ENCODE results near the gene TNFSF9.

DNA sequence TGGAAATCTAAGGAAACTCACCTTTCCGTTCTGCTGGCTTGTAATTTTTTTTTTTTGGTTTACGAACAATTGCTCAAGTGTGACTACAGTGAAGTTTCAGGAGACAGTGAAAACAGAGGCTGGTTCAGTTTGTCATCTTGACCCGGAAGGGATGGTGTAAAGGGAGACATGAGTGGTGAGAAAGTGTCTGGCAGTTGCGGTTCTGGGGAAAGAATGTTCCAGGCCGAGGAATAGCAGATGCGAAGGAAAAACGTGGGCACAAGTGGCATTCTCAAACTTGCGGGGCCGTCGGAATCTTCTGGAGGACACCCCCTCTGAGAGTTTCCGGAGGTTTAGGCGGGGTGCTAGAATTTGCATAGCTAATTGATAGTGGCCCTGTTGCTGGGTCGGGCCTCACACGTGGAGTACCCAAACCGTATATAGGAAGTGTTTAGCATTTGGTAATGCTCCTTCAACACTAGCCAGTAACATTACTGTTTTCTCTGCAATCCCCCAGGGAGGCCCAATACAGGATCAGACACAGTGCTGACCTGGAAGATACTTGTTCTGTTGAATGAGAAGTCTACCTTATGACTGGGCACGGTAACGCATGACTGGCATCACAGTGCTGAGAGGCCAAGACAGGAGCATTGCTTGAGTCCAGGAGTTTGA lies 2.8 kb upstream of the TNFSF9 start:
- TF ChIP-seq POLR2A (IDR thresholded peaks at IDR 0.05), result no peak
- TF ChIP-seq, protein P1, sequence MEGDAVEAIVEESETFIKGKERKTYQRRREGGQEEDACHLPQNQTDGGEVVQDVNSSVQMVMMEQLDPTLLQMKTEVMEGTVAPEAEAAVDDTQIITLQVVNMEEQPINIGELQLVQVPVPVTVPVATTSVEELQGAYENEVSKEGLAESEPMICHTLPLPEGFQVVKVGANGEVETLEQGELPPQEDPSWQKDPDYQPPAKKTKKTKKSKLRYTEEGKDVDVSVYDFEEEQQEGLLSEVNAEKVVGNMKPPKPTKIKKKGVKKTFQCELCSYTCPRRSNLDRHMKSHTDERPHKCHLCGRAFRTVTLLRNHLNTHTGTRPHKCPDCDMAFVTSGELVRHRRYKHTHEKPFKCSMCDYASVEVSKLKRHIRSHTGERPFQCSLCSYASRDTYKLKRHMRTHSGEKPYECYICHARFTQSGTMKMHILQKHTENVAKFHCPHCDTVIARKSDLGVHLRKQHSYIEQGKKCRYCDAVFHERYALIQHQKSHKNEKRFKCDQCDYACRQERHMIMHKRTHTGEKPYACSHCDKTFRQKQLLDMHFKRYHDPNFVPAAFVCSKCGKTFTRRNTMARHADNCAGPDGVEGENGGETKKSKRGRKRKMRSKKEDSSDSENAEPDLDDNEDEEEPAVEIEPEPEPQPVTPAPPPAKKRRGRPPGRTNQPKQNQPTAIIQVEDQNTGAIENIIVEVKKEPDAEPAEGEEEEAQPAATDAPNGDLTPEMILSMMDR (IDR thresholded peaks at IDR 0.05), result no peak

Data from body of pancreas (tissue), 4 donors.